ENCODE results near the gene ALG8. TPM values are rescaled to one million over a fixed set of nuclear protein-coding genes. Genes with fewer than 3 reads are reported as not detected.

Gene ALG8
- total RNA-seq, 1 donor = 17.1 TPM

- Histone ChIP-seq H3K4me3 (ENCODE audit: low read length) (no peak overlapping the region), H3K27me3 (ENCODE audit: insufficient read depth, low read length) (no peaks in the 10 kb centered on the region), H3K4me1 (ENCODE audit: insufficient read depth, low read length) (no peaks in the 10 kb centered on the region), H3K9me3 (ENCODE audit: low read depth, low read length) (no peaks in the 10 kb centered on the region)
Observed at GRCh38 chr11:78057462-78058055, 81.9 kb downstream of the ALG8 start.

DNA sequence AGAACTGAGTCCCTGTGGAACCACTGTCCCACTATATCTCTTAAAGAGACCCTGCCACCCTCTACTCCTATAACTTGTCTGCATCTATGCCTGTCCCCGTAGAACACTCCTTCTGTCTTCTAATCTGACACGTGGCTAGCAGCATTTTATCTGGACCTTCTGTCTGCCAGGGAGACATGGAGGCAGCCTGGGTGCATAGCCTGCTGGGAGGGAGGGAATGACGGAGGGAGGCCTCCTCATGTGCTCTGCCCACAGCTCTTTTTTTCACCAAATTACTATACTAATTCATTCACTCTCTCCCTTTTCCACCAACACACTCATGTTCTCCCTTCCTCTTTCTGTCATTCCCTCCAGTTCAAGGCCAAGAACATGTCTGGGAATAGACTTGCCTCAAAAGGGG, 83.3 kb downstream of the ALG8 start:
- H3K4me3 ChIP-seq (ENCODE audit: low read length) = no peak overlapping the region
- no peaks in the 10 kb centered on the region for H3K4me1 ChIP-seq (ENCODE audit: insufficient read depth, low read length)
- no peaks in the 10 kb centered on the region for H3K9me3 ChIP-seq (ENCODE audit: low read depth, low read length)
- H3K27me3 ChIP-seq (ENCODE audit: insufficient read depth, low read length) = no peaks in the 10 kb centered on the region

- H3K4me3 ChIP-seq (ENCODE audit: low read length) = no peak overlapping the region
- H3K9me3 ChIP-seq (ENCODE audit: low read depth, low read length) = no peaks in the 10 kb centered on the region
- H3K27me3 ChIP-seq (ENCODE audit: insufficient read depth, low read length) = no peaks in the 10 kb centered on the region
Observed at GRCh38 chr11:78054971-78055370, 84.5 kb downstream of the ALG8 start.

DNA sequence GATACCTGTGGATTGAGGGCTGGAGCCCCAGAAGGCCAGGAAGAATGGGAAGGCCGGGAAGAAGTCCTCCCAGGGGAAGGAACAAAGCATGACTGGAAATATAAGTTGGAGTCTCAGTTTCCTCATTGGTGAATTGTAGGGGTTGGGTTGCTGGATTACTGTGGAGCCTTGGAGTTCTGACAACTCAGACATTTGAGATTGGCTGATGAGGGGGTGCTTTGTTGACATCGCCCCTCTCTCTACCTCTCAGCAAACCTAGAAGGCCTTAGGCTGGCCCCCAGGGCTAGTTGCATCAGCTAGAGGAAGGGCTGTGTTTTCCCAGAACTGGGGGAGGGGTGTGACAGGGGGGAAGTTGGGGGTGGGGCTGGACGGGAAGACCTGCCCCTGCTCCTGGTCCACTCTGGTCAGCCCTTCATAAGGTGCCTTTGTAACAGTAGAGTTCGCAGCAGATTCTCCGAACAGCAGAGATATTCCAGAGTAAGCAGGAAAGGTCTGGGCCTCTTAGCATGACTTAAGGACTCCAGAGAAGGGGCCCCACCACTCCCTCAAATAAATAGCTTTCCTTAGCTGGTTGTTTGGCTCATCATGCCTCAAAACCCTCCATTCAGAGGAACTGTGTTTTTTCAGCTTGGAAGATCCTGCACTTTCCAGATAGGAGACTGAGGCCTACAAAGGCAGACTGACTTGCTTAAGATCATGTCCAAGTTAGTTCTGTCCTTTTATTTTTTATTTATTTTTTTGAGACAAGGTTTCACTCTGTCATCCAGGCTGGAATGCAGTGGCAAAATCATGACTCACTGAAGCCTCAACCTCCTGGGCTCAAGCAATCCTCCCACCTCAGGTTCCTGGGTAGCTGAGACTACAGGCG, 88.2 kb downstream of the ALG8 start:
- Histone ChIP-seq H3K27me3 (ENCODE audit: insufficient read depth, low read length) (no peaks in the 10 kb centered on the region), H3K9me3 (ENCODE audit: low read depth, low read length) (no peaks in the 10 kb centered on the region), H3K4me1 (ENCODE audit: insufficient read depth, low read length) (no peaks in the 10 kb centered on the region), H3K4me3 (ENCODE audit: low read length) (no peak overlapping the region)

More at GRCh38 chr11:78054971-78055370, 84.5 kb downstream of the ALG8 start:
- no peaks in the 10 kb centered on the region for H3K4me1 ChIP-seq (ENCODE audit: insufficient read depth, low read length)

Other genes with a start within 250 kb of the ALG8 start
- 63.8 TPM for gene INTS4, start 145.0 kb downstream of the ALG8 start, total RNA-seq
- not detected for gene KCTD14, start 116.3 kb downstream of the ALG8 start, total RNA-seq
- gene THRSP, start 75.8 kb downstream of the ALG8 start, total RNA-seq = 0.31 TPM
- 18.5 TPM for gene NDUFC2, start 59.8 kb downstream of the ALG8 start, total RNA-seq
- 2.2 TPM for gene KCTD21, start 49.0 kb upstream of the ALG8 start, total RNA-seq
- gene USP35, start 49.3 kb upstream of the ALG8 start, total RNA-seq = 6.0 TPM